HepG2 (cell line): ENCODE measurements around the gene DAPK3. TPM values are rescaled to one million over a fixed set of nuclear protein-coding genes. Genes with fewer than 3 reads are reported as not detected.

ENCODE experiments used
- ETV6 ChIP-seq: sonication (generic); formaldehyde crosslinking; conservative IDR thresholded peaks from 2 replicates; pipeline ENCODE4 v1.4.0; 2020; ENCODE audit warnings: missing genetic modification reagents
- NFKBIZ ChIP-seq: IDR thresholded peaks from 2 replicates; pipeline ENCODE4 v1.6.1; 2018; ENCODE audit warnings: missing genetic modification reagents, missing compliant biosample characterization
- NPAS2 ChIP-seq: sonication (generic); formaldehyde crosslinking; IDR thresholded peaks from 2 replicates; pipeline ENCODE4 v1.8.0; 2022; ENCODE audit warnings: mild to moderate bottlenecking, missing genetic modification reagents, borderline replicate concordance
- SKI ChIP-seq: fragments of 450-650 bp; IDR thresholded peaks from one replicate; pipeline ENCODE4 v1.6.1; 2018; ENCODE audit warnings: mild to moderate bottlenecking; ENCODE audit not compliant: partially characterized antibody
- SMARCC2 ChIP-seq: fragments of 450-650 bp; IDR thresholded peaks from 2 replicates; pipeline ENCODE4 v1.6.1; 2017; ENCODE audit warnings: antibody characterized with exemption, mild to moderate bottlenecking
- ZFP1 ChIP-seq: IDR thresholded peaks from 2 replicates; pipeline ENCODE4 v1.6.1; 2016
- ZNF350 ChIP-seq: sonication (generic); formaldehyde crosslinking; IDR thresholded peaks from 2 replicates; pipeline ENCODE4 v1.4.0; 2020; ENCODE audit warnings: mild to moderate bottlenecking, low read depth, missing genetic modification reagents, borderline replicate concordance
- ZNF589 ChIP-seq: sonication (generic); formaldehyde crosslinking; conservative IDR thresholded peaks from 2 replicates; pipeline ENCODE4 v1.8.0; 2022; ENCODE audit warnings: mild to moderate bottlenecking, moderate library complexity, missing genetic modification reagents
- polyA plus RNA-seq, 8 experiments: library from polyadenylated mRNA; depleted of rRNA in 3 of 8; stranded (reverse) in 7 of 8; unstranded in 1 of 8; fragments of >200 nt; fragmentation: Illumina TruSeq in 4 of 8; extraction: Trizol in 4 of 8; gene quantifications; 2 replicates each; pipeline versions ENCODE4 v1.2.1 to v1.2.3, GENCODE V29; 2011 to 2016; ENCODE audit warnings: low read depth in 4 of 8, missing spikeins in 1 of 8, mixed read lengths in 1 of 8; ENCODE audit not compliant: insufficient read depth in 1 of 8
- total RNA-seq, 5 experiments: library from RNA; depleted of rRNA; stranded (reverse); fragments of >200 nt; fragmentation: Illumina TruSeq; extraction: Trizol; gene quantifications; 2 replicates each; pipeline ENCODE4 v1.2.3, GENCODE V29; 2016; ENCODE audit warnings: low read depth in 1 of 5
- TF ChIP-seq, protein P1 (sequence below): sonication (generic); formaldehyde crosslinking; IDR thresholded peaks from 2 replicates; pipeline ENCODE4 v1.5.0; 2020; ENCODE audit warnings: mild to moderate bottlenecking, missing genetic modification reagents, borderline replicate concordance
- TF ChIP-seq, protein P2 (sequence below): IDR thresholded peaks from 2 replicates; pipeline ENCODE4 v1.6.1; 2016; ENCODE audit warnings: low read depth, control low read depth
- TF ChIP-seq, protein P3 (sequence below): IDR thresholded peaks from 2 replicates; pipeline ENCODE4 v1.6.1; 2012; ENCODE audit warnings: low read depth, low read length, improper control_type of control experiment
- TF ChIP-seq, protein P4 (sequence below): sonication (generic); formaldehyde crosslinking; IDR thresholded peaks from 2 replicates; pipeline ENCODE4 v1.8.0; 2022; ENCODE audit warnings: mild to moderate bottlenecking, missing genetic modification reagents, moderate library complexity
- TF ChIP-seq, protein P5 (sequence below): IDR thresholded peaks from 2 replicates; pipeline ENCODE4 v1.6.1; 2012; ENCODE audit warnings: inconsistent platforms
- TF ChIP-seq, protein P6 (sequence below): sonication (generic); formaldehyde crosslinking; IDR thresholded peaks from 2 replicates; pipeline ENCODE4 v1.5.0; 2020; ENCODE audit warnings: mild to moderate bottlenecking, missing genetic modification reagents

The DAPK3 gene
- total and polyA plus RNA-seq, 2 of the 13 experiments (the other 11 are each of a cell fraction or from before 2014, with no cell fraction given): 30.5 to 37.3 TPM

DNA sequence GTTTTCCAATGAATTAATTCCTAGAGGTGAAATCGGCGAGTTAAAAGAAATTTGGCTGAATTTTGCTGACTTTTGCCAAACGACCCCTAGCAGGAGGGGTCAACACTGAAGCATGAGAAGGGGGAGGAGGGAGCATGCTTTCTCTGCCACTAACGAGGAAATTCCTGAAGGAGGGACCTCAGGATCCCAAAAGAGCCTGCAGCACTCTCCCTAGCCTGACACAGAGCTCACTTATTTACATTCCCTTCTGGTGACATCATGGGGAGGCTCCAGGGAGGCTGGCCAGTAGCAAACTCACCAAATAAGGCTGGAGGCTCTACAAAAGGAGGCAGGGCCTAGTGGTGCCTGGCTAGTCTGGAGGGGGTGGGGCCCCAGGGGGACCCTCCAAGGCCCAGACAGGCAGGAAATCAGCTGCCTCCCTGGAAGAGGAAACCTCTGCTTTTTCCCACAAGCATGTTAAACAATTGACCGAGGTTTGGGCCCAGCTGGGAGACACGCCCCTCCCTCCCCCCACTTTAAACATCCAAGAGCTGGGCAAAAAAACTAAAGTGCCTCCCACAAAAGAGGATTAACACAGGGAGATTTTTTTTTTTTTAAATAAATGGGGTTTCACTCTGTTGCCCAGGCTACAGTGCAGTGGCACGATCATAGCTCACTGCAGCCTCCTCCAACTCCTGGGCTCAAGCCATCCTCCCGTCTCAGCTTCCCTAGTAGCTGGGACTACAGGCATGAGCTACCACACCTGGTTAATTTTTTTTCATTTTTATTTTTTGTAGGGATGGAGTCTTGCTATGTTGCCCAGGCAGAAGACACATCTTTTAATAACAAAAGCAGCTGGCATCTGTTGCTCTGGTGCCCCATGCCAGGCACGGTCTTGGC lies 2.1 kb downstream of the DAPK3 start (continued):
- TF ChIP-seq, protein P1, sequence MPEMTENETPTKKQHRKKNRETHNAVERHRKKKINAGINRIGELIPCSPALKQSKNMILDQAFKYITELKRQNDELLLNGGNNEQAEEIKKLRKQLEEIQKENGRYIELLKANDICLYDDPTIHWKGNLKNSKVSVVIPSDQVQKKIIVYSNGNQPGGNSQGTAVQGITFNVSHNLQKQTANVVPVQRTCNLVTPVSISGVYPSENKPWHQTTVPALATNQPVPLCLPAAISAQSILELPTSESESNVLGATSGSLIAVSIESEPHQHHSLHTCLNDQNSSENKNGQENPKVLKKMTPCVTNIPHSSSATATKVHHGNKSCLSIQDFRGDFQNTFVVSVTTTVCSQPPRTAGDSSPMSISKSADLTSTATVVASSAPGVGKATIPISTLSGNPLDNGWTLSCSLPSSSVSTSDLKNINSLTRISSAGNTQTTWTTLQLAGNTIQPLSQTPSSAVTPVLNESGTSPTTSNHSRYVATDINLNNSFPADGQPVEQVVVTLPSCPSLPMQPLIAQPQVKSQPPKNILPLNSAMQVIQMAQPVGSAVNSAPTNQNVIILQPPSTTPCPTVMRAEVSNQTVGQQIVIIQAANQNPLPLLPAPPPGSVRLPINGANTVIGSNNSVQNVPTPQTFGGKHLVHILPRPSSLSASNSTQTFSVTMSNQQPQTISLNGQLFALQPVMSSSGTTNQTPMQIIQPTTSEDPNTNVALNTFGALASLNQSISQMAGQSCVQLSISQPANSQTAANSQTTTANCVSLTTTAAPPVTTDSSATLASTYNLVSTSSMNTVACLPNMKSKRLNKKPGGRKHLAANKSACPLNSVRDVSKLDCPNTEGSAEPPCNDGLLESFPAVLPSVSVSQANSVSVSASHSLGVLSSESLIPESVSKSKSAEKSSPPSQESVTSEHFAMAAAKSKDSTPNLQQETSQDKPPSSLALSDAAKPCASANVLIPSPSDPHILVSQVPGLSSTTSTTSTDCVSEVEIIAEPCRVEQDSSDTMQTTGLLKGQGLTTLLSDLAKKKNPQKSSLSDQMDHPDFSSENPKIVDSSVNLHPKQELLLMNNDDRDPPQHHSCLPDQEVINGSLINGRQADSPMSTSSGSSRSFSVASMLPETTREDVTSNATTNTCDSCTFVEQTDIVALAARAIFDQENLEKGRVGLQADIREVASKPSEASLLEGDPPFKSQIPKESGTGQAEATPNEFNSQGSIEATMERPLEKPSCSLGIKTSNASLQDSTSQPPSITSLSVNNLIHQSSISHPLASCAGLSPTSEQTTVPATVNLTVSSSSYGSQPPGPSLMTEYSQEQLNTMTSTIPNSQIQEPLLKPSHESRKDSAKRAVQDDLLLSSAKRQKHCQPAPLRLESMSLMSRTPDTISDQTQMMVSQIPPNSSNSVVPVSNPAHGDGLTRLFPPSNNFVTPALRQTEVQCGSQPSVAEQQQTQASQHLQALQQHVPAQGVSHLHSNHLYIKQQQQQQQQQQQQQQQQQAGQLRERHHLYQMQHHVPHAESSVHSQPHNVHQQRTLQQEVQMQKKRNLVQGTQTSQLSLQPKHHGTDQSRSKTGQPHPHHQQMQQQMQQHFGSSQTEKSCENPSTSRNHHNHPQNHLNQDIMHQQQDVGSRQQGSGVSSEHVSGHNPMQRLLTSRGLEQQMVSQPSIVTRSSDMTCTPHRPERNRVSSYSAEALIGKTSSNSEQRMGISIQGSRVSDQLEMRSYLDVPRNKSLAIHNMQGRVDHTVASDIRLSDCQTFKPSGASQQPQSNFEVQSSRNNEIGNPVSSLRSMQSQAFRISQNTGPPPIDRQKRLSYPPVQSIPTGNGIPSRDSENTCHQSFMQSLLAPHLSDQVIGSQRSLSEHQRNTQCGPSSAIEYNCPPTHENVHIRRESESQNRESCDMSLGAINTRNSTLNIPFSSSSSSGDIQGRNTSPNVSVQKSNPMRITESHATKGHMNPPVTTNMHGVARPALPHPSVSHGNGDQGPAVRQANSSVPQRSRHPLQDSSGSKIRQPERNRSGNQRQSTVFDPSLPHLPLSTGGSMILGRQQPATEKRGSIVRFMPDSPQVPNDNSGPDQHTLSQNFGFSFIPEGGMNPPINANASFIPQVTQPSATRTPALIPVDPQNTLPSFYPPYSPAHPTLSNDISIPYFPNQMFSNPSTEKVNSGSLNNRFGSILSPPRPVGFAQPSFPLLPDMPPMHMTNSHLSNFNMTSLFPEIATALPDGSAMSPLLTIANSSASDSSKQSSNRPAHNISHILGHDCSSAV: no peak
- TF ChIP-seq, protein P2, sequence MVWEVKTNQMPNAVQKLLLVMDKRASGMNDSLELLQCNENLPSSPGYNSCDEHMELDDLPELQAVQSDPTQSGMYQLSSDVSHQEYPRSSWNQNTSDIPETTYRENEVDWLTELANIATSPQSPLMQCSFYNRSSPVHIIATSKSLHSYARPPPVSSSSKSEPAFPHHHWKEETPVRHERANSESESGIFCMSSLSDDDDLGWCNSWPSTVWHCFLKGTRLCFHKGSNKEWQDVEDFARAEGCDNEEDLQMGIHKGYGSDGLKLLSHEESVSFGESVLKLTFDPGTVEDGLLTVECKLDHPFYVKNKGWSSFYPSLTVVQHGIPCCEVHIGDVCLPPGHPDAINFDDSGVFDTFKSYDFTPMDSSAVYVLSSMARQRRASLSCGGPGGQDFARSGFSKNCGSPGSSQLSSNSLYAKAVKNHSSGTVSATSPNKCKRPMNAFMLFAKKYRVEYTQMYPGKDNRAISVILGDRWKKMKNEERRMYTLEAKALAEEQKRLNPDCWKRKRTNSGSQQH (CRISPR knock-in tag): no peak
- TF ChIP-seq, protein P3, sequence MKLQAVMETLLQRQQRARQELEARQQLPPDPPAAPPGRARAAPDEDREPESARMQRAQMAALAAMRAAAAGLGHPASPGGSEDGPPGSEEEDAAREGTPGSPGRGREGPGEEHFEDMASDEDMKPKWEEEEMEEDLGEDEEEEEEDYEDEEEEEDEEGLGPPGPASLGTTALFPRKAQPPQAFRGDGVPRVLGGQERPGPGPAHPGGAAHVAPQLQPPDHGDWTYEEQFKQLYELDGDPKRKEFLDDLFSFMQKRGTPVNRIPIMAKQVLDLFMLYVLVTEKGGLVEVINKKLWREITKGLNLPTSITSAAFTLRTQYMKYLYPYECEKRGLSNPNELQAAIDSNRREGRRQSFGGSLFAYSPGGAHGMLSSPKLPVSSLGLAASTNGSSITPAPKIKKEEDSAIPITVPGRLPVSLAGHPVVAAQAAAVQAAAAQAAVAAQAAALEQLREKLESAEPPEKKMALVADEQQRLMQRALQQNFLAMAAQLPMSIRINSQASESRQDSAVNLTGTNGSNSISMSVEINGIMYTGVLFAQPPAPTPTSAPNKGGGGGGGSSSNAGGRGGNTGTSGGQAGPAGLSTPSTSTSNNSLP: peak; percentile 31; the same call in 1 of the 2 replicates
- TF ChIP-seq SKI: peak; percentile 65
- TF ChIP-seq, protein P4, sequence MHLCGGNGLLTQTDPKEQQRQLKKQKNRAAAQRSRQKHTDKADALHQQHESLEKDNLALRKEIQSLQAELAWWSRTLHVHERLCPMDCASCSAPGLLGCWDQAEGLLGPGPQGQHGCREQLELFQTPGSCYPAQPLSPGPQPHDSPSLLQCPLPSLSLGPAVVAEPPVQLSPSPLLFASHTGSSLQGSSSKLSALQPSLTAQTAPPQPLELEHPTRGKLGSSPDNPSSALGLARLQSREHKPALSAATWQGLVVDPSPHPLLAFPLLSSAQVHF (CRISPR knock-in tag): no peak
- TF ChIP-seq ETV6 (CRISPR knock-in tag): no peak
- TF ChIP-seq ZFP1 (CRISPR knock-in tag): no peak
- TF ChIP-seq ZNF589 (CRISPR knock-in tag): no peak
- TF ChIP-seq, protein P5, sequence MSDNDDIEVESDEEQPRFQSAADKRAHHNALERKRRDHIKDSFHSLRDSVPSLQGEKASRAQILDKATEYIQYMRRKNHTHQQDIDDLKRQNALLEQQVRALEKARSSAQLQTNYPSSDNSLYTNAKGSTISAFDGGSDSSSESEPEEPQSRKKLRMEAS: no peak
- TF ChIP-seq ZNF350 (CRISPR knock-in tag): no peak
- TF ChIP-seq, protein P6, sequence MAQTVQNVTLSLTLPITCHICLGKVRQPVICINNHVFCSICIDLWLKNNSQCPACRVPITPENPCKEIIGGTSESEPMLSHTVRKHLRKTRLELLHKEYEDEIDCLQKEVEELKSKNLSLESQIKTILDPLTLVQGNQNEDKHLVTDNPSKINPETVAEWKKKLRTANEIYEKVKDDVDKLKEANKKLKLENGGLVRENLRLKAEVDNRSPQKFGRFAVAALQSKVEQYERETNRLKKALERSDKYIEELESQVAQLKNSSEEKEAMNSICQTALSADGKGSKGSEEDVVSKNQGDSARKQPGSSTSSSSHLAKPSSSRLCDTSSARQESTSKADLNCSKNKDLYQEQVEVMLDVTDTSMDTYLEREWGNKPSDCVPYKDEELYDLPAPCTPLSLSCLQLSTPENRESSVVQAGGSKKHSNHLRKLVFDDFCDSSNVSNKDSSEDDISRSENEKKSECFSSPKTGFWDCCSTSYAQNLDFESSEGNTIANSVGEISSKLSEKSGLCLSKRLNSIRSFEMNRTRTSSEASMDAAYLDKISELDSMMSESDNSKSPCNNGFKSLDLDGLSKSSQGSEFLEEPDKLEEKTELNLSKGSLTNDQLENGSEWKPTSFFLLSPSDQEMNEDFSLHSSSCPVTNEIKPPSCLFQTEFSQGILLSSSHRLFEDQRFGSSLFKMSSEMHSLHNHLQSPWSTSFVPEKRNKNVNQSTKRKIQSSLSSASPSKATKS (CRISPR knock-in tag): no peak
- TF ChIP-seq NPAS2 (CRISPR knock-in tag): no peak
- TF ChIP-seq SMARCC2: no peak
- TF ChIP-seq NFKBIZ (CRISPR knock-in tag): no peak
